Adipocyte (in vitro differentiated cells): ENCODE measurements around the gene ADAMTS18.

ENCODE experiments used
- DNase-seq: peaks from one replicate; pipeline ENCODE4 v3.0.0-alpha.2; 2015; ENCODE audit warnings: low read depth
- H3K27me3 ChIP-seq: replicated peaks from 2 replicates; pipeline ENCODE4 v1.7.0; 2013; ENCODE audit warnings: mild to moderate bottlenecking, low read length, moderate library complexity; ENCODE audit not compliant: control insufficient read depth, insufficient read depth
- H3K36me3 ChIP-seq: 2 replicates; pipeline ENCODE4 v1.7.0; 2013; ENCODE audit warnings: low read length, mild to moderate bottlenecking, moderate library complexity; ENCODE audit not compliant: control insufficient read depth, insufficient read depth, severe bottlenecking
- H3K4me1 ChIP-seq: 2 replicates; pipeline ENCODE4 v1.7.0; 2013; ENCODE audit warnings: mild to moderate bottlenecking, low read length, moderate library complexity; ENCODE audit not compliant: control insufficient read depth, insufficient read depth
- H3K4me3 ChIP-seq: 2 replicates; pipeline ENCODE4 v1.7.0; 2013; ENCODE audit warnings: mild to moderate bottlenecking, low read length, moderate library complexity
- H3K9ac ChIP-seq: 2 replicates; pipeline ENCODE4 v1.7.0; 2013; ENCODE audit warnings: mild to moderate bottlenecking, low read length, moderate library complexity
- H3K9me3 ChIP-seq: 2 replicates; pipeline ENCODE4 v1.7.0; 2013; ENCODE audit warnings: mild to moderate bottlenecking, low read length, moderate library complexity; ENCODE audit not compliant: control insufficient read depth

Gene ADAMTS18

DNA sequence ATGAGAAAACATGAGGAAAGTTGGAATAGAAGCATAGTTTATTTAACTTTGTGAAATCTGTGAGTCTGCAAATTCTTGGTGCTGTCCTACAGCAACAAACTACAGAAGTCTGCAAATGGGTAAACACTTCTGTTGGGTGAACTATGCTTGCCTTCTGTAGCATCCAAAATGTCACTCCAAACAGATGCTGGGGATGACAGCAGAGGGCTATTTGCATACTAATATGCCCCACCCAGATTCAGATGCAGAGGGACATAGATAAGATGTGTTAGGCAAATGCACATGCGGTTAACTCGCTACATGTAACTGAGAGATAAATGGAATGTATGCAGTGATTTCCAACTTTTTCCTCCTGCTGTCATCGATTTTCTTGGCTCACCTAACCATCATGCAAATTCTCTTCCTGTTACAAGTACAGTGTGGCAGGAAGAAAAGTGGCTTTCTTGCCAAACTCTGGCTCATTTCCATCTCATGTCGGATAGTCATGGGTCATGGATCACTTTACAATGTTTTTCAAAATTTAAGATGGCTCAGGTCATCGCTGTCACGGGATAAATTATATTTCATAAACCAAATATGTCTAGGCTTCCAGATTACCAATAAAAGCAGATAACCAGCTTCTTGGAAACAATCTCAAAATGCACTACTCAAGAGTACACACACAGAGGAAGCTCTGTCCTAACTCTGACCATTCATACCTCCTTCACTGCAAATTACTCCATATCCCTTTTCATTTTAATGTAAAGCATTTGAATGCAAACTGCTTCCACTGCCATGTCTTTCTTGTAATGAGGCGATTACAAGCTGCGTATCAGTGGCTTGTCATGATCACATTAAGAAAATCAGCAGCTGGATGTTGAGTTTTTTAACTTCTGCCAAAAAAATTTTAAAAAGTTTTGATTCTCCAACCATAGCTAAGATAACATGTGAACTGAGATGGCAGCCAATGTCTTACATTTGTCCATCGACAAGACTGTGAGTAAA lies 47.7 kb downstream of the ADAMTS18 start:
- no peaks in the 10 kb centered on the region for H3K4me1 ChIP-seq
- H3K9ac ChIP-seq = no peak overlapping the region
- no peaks in the 10 kb centered on the region for H3K9me3 ChIP-seq
- no peak overlapping the region for H3K4me3 ChIP-seq
- DNase-seq = no peak
- H3K27me3 ChIP-seq = peaks cover 13% of the 10 kb centered on the region
- no peaks in the 10 kb centered on the region for H3K36me3 ChIP-seq

DNA sequence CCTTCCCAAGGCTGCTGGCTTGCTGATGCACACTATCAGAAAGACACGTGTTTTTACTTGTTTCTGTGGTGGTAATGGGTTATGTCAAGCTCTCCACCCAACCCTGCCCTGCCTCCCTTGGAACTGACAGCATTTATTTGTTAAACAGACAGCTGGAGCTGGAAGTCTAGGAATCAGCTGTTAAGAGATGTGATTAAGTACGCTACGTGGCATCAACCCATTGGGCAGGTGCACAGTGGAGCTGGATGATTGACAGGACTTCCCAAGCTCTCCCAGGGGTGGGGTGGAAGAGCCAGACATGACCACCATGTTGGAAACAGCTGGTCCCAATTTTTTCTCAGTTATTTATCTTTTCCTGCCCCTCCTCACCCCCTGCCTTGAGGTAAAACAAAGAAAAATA lies 49.4 kb downstream of the ADAMTS18 start:
- Histone ChIP-seq H3K27me3 (peaks cover 13% of the 10 kb centered on the region), H3K4me3 (no peak overlapping the region), H3K4me1 (no peaks in the 10 kb centered on the region), H3K9ac (no peak overlapping the region), H3K36me3 (no peaks in the 10 kb centered on the region), H3K9me3 (no peaks in the 10 kb centered on the region)
- DNase-seq = no peak

DNA sequence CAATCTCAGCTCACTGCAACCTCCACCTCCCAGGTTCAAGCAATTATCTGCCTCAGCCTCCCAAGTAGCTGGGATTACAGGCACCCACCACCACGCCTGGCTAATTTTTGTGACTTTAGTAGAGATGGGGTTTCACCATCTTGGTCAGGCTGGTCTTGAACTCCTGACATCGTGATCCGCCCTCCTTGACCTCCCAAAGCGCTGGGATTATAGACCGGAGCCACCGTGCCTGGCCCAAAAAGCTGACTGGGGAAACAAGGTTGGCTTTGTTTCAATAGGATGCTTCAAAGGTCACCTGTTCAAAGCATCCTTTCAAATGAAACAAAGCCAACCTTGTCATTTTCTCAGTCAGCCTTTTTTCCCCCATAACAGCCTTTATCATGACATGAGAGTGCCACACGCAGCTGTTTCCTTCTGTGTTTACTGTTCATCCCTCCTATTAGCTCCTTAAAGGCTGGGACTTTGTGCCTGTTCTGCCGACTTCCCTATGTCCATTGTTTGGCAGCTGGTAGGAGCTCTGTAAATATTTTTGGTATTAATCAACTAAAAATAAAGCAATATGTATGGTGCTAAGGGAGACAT lies 51.1 kb downstream of the ADAMTS18 start:
- no peak for DNase-seq
- no peaks in the 10 kb centered on the region for H3K9me3 ChIP-seq

DNA sequence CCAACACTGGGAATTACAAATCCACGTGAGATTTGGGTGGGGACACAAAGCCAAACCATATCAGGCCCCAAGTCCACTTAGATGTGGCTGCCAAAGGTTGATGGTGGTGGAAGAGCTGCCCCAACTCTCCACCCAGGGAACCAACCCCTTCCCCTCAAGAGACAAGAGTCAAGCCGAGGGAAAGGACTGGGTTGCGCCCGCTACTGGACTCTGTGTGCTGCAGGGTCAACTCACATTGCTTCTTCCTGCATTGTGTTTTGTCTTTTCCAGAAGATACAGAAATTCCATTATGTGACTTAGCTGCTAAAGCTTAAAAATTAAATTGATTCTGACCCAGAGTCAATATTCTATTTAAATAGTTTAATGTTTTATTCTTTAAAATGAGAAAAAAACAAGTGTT lies 58.5 kb downstream of the ADAMTS18 start:
- no peak overlapping the region for H3K9ac ChIP-seq

More for the DNA sequence above, 51.1 kb downstream of the ADAMTS18 start:
- Histone ChIP-seq H3K4me1 (no peaks in the 10 kb centered on the region), H3K27me3 (peaks cover 13% of the 10 kb centered on the region), H3K4me3 (no peak overlapping the region), H3K9ac (no peak overlapping the region), H3K36me3 (no peaks in the 10 kb centered on the region)

DNA sequence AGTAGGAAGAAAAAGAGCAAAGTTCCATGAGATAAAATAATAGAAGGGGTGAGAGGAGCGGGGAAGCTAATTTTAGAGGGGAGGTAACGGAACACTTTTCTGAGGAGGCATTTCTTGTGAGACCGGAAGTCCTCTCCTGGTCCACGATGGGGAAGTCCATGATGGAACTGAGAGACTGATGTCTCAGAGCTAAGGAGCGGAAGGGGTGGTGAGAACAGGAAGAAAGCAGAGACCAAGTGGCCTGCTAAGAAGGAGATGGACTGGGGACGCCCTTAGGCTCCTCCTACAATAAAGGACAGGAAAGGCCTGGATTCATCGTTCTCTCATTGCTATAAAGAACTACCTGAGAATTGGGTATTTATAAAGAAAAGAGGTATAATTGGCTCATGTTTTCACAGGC lies 59.4 kb downstream of the ADAMTS18 start:
- Histone ChIP-seq H3K27me3 (no peaks in the 10 kb centered on the region), H3K4me3 (no peak overlapping the region), H3K4me1 (no peaks in the 10 kb centered on the region), H3K9me3 (peaks cover 10% of the 10 kb centered on the region), H3K36me3 (no peaks in the 10 kb centered on the region), H3K9ac (no peak overlapping the region)
- no peak for DNase-seq

More for the DNA sequence above, 58.5 kb downstream of the ADAMTS18 start:
- Histone ChIP-seq H3K4me3 (no peak overlapping the region), H3K4me1 (no peaks in the 10 kb centered on the region), H3K9me3 (peaks cover 3% of the 10 kb centered on the region), H3K27me3 (no peaks in the 10 kb centered on the region), H3K36me3 (no peaks in the 10 kb centered on the region)
- DNase-seq = no peak

DNA sequence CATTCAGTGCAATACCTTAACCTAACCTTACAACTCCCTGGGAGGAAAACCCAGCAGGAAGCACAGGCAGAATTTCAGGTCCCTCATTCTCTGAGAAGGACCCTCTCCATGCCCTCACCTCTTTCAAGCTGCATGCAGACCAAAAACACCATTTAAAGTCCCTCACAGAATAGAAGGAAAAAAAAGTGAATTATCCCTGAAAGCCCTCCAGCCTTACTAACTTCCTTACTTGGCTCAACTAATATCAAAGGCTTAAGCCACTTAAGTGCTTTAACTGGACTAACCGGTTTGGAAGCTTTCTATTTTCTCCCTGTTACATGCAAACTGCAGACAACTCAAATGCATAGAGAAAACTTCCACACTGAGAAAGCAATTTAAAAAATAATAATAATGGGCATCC lies 60.5 kb downstream of the ADAMTS18 start:
- H3K27me3 ChIP-seq = no peaks in the 10 kb centered on the region
- peaks cover 10% of the 10 kb centered on the region for H3K9me3 ChIP-seq
- H3K4me3 ChIP-seq = no peak overlapping the region
- no peak overlapping the region for H3K9ac ChIP-seq
- DNase-seq = no peak
- H3K36me3 ChIP-seq = no peaks in the 10 kb centered on the region
- H3K4me1 ChIP-seq = no peaks in the 10 kb centered on the region

DNA sequence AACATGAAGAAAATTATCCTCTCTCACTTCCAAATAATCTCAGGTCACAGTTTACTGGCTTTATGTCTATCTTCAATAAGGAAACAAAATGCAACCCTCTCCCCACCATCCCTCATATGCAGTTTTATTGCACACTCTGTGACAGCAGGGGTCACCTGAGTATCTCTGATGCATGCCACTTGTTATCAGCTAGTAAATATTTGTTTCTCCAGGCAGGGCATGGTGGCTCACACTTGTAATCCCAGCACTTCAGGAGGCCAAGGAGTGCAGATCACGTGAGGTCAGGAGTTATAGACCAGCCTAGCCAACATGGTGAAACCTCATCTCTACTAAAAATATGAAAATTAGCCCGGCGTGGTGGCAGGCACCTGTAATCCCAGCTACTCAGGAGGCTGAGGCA lies 61.1 kb downstream of the ADAMTS18 start:
- Histone ChIP-seq H3K9ac (no peak overlapping the region), H3K4me1 (no peaks in the 10 kb centered on the region), H3K9me3 (peaks cover 10% of the 10 kb centered on the region), H3K27me3 (no peaks in the 10 kb centered on the region), H3K4me3 (no peak overlapping the region), H3K36me3 (no peaks in the 10 kb centered on the region)
- no peak for DNase-seq

DNA sequence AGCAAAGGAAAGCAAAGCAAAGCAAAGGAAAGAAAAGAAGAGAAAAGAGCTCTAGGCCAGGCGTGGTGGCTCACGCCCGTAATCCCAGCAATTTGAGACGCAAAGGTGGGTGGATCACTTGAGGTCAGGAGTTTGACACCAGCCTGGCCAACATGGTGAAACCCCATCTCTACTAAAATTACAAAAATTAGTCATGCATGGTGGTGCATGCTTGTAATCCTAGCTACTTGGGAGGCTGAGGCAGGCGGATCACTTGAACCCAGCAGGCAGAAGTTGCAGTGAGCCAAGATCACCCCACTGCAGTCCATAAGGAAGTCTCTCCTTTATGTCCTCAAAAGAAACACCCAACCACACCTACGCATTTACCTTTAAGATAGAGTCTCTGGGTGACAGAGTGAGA lies 70.1 kb downstream of the ADAMTS18 start:
- Histone ChIP-seq H3K27me3 (no peaks in the 10 kb centered on the region), H3K36me3 (no peaks in the 10 kb centered on the region), H3K9ac (no peak overlapping the region), H3K9me3 (no peaks in the 10 kb centered on the region), H3K4me1 (no peaks in the 10 kb centered on the region), H3K4me3 (no peak overlapping the region)
- DNase-seq = no peak

DNA sequence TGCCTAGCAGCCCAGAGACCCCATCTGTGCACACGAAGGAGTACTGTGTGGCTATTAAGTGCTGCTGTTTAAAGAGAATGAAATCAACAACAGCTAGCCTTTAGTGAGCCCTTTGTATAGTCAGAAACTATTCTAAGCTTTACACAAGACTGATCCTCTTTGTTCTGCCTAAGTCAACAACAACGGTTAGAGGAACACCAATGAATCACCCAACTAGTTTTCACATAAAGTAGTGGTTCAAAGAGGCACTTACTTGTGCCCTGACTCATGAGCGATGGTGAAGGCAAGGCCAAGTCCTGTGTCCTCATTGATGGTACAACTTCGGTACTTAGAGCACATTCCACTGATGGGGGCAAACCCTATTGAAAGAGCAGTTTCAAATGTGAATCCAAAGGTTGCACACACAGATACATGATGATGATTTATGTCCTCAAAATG lies 75.8 kb downstream of the ADAMTS18 start:
- Histone ChIP-seq H3K9ac (no peak overlapping the region), H3K36me3 (no peaks in the 10 kb centered on the region), H3K4me1 (peaks cover 4% of the 10 kb centered on the region), H3K4me3 (no peak overlapping the region), H3K27me3 (no peaks in the 10 kb centered on the region), H3K9me3 (no peaks in the 10 kb centered on the region)
- DNase-seq = no peak

DNA sequence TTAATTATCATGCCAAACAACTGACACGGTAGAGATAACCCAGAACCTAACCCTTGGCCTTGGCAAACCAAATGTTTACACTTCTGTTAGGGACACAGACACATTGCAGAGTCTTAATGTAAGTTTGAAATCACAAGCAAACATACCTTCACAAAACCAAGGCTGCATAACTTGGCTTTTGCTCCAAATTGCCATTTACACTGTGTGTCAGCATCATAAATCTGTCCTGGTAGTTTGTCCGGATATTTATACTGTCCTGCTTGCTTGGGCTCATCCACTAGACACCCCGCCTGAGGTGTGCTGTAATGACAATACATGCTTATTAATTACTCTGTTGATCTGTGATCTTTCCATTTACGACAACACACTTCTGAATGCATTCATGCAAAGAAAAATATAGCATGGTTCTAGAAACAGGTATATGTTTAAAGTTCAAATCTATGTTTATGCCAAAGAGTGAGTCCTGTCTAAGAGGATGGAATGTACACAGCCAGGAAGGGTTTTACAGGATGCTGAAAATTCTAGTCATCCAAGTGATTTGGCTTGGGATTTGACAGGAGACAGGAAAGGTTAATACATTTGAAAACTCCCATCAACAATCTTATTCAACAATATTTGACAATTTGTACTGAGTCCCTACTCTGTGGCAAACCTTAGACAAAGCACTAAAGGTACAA lies 81.1 kb downstream of the ADAMTS18 start:
- H3K4me3 ChIP-seq = no peak overlapping the region
- no peak overlapping the region for H3K9ac ChIP-seq
- no peaks in the 10 kb centered on the region for H3K9me3 ChIP-seq
- H3K36me3 ChIP-seq = no peaks in the 10 kb centered on the region
- no peak for DNase-seq
- peaks cover under 1% of the 10 kb centered on the region for H3K4me1 ChIP-seq
- no peaks in the 10 kb centered on the region for H3K27me3 ChIP-seq

DNA sequence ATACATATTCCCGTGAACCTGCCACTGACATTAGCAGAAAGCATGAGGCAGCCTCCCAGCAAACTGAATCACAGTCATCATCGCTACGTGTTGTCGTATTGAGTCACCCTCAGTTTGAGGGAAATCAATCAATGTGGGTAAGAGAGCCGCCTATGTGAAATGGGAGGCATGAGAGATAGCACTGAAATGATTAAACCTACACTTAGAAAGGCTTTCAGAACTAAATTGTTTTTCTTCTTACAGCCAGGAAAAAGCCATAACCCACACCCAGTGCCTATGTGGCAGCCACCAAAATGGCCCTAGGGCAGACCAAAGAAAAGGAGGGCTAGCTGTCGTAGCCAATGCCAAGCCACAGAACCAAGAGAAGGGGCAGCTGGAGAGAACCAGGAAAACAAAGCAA lies 90.5 kb downstream of the ADAMTS18 start:
- no peak for DNase-seq
- H3K36me3 ChIP-seq = no peaks in the 10 kb centered on the region
- peaks cover 2% of the 10 kb centered on the region for H3K9me3 ChIP-seq
- H3K4me3 ChIP-seq = no peak overlapping the region
- H3K27me3 ChIP-seq = no peaks in the 10 kb centered on the region
- no peak overlapping the region for H3K9ac ChIP-seq
- H3K4me1 ChIP-seq = no peaks in the 10 kb centered on the region
